DMS 273 (cell line): ENCODE results near the gene HGFAC.
A peak's percentile ranks its signal among the peaks of the same experiment; 100 is the strongest.

ENCODE experiments used
- DNase-seq: peaks from one replicate; lab custom pipeline; 2025; ENCODE audit not compliant: unreplicated experiment; lab: John Stamatoyannopoulos, UW

Gene HGFAC

DNA sequence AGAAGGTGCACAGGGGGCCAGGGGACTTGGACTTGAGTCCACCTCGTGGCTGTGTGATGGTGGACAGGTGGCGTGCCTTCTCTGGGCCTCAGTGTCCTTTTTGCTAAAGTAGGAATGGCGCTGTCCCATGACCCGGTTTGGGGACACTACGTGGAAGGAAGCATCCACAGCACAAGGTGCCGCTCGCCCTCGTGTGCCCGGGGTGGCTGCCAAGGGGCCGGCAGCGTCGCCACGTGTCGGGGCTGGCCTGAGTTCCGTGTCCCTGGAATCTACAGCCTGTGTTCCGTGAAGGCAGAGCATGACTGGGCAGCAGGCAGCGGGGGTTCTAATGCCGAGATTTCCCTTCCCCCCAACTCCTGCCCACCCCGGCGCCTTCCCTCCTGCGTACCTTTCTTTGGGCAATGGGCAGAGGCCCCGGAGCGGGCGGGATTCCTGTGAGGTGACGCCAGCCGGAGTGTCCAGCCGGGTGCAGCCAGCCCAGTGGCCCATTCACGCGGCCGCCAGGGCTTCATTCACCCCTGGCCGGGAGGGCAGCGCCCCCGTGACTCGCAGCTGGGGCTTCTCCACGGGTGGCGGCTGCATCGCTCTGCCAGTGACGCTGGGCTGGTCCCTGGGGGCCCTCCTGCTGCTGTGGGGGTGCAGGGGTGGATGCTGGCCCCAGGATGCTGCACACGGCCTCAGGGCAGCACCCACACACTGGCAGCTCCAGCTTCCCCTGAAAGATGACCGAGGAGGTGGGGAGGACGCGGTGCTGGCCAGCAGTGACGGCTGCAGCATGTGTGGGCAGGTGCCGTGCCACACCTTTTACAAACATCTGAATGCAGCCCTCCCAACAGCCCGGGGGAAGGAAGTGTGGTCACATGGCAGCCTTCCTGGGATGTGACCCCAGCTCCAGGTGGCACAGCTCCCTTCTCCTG, 42.5 kb downstream of the HGFAC start:
- DNase-seq: no peak

DNA sequence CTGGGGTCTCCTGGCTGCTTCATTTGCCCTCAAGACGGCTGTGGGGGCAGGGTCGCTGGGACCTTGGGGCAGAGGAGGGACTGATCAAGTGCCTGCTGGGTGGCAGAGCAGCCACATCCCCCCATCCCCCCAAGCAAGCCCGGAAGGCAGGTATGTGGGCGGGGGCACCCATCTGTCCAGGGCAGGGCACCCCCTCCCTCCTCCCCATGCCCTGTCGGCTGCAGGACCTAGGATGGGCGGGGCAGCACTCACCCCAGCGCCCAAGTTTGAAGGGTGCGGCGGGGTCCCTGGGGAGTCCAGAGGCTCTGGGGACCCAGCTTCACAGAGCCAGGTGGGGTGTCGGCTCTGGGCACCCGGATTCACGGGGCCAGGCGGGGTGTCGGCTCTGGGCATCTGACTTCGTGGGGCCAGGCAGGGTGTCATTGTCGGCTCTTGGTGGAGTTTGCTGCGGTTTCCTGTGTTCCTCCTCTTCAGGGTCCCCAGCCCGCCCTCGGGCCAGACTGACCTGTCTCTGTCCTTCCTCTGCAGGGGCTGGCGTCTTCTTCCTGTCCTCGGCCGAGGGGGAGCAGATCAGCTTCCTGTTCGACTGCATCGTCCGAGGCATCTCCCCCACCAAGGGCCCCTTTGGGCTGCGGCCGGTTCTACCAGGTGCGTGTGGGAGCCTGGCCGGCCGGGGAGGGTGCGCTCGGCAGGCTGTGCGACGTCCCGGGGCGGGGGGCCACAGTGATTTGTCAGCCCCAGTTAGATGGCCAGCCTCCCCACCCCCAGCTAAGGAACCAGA, 43.4 kb downstream of the HGFAC start:
- DNase-seq: no peak

DNA sequence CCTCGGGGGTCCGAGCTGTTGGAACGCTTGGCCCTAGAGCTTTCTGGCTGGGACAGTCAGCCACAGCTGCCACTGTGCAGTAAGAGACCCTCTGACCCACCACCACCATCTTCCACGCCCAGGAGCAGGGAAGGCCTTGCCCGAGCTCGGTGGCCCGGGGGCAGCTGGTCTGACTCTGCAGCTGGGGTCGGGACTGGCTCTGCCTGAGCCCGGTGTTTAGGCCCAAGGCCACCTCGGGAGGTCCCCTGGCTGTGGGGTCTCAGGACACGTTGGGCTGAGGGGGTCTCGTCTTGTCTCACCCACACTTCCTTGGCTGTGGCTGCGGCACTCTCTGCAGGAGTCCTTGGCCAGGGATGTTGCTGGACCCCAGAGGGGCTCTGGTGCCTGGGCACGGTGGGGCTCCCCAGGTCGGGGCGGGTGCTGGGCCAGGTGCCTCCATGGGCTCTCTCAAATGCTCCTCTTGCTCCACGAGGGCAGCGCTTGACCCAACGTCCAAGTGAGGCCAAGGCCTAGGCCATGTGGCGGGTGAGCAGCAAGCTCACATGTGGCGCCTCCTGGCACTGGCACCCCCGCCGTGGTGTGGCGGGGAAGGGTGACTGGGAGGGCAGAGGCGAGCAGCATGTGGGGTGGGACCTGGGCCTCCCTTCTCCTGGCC, 44.2 kb downstream of the HGFAC start:
- DNase-seq: no peak

DNA sequence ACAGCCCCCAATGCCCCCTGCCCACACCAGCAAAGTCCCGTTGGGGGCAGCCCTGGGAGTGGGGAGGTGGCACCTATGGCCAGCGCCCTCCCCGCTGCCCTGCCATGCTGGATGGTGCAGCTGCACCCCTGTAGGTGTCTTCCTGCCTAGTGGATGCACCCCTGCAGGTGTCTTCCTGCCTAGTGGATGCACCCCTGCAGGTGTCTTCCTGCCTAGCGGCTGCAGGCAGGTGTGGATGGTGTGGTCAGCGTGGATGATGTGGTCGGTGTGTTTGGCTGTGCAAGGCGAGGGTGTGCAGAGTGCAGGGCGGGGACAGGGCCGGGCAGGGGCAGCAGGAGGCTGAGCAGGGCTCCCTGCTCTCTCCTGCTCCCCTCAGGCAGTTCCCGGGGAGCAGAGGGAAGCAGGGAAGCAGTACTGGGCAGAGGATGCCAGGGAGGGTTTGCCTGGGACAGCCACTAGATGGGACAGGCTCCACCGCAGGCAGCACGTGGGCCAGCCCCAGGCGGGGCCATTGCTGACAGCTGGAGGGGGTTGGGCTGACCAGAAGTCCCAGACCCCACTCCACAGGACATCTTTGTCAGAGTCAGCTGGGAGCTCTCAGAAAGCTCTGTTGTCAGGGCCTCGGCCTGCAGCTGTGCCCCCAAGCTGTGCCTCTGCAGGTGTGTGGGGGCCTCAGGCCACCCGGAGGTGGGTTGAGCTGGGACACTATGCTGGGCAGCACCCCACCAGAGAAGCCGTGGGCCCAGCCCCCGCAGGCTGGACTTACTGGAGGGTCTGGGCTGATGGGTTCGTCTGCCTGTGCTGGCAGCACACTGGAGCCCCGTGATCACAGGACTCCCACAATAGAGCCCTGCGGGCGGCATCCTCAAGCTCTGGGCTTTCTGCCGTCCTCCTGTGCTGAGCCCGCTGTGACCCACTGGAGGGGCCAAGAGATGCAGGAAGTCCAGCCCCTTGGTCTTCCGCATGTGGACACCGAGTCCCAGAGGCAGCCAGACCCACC, 45.1 kb downstream of the HGFAC start:
- peak; percentile 55 for DNase-seq

DNA sequence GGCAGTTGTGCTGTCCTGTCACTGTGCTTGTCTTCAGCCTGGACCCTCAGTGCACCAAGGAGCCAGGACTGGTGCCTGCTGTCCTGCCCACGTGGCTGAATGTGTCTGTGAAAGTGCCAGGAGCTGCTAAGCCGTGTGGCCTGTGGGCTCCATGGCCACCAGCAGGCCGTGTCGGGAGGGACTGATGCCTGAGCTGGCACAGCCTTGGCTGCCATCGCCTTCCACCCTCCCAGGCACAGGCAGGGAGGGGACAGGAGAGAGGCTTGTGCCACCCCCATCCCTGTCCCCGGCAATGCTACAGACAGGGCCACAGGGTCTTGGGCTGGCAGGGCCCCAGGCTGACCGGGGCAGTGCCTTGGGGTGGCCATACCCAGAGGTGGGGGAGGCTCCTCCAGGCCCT, 46.1 kb downstream of the HGFAC start:
- no peak for DNase-seq

DNA sequence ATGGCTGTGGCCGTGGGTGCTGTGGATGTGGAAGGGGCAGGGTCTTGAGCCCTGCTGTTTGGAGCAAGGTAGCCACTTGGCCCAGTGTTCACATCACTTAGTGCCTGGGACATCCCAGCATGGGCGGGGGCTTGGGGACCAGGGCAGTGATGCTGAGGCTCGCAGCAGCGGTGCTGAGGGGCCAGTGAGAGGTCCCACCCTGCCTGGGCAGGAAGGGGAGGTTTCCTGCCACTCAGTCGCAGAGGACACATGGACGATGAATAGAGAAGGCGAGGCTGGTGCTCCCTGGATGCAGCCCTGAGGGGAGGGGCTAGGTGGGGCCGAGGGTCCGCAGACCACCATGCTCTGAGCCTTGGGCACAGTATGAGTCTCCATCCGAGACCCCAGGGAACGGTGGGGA, 47.1 kb downstream of the HGFAC start:
- DNase-seq: no peak

DNA sequence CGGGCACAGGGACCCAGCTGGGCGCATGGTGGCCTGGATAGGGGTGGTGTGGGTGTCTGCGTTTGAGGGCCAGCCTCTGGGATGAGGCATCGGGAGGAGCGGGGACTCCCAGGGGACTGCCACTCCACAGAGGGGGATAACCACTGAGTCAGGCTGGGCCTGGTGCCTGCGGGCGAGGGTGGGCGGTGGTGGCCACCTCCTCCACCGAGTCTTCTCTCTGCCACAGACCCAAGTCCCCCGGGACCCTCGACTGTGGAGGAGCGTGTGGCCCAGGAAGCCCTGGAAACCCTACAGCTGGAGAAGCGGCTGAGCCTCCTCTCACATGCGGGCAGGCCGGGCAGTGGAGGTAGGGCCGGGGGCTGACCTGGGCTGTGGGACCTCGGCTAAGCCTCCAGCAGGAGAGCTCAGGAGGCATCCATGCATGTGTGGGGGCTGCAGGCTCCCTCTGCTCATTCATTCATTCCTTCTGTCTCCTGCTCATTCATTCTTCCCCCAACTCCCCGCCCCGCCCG, 47.7 kb downstream of the HGFAC start:
- DNase-seq: peak; percentile 61

DNA sequence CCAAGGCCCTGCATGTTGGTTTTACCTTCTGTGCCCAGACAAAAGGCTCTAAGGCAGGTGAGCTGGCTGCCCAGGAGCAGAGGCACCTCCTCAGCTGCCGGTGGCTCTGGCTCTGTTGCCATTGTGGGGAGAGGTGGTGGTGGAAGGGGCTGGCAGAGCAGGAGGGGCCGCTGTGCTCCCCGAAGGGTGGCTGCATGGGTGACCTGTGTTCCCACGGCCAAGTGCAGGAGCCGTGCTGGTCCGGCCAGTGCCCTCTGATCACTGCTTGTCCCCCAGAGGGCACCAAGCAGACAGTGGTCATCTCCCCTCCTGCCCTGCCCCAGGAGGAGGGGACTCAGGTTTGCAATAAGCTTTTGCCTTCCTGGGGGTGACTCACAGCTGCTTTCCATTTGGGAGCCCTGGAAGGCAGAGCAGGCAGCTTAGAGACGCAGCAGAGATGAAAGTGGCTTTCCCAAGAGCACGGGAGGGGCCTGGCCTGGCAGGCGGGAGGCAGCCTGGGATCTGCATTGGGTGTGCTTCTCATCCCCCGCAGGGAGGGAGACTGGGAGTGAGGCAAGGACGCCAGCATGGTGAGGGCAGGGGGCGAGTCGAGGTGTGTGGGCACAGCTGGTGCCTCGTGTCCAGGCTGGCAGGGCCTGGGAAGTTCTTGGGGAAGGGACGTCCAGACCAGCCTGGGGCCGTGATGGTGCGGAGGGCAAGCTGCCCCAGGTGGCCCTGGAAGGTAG, 50.1 kb downstream of the HGFAC start:
- no peak for DNase-seq

DNA sequence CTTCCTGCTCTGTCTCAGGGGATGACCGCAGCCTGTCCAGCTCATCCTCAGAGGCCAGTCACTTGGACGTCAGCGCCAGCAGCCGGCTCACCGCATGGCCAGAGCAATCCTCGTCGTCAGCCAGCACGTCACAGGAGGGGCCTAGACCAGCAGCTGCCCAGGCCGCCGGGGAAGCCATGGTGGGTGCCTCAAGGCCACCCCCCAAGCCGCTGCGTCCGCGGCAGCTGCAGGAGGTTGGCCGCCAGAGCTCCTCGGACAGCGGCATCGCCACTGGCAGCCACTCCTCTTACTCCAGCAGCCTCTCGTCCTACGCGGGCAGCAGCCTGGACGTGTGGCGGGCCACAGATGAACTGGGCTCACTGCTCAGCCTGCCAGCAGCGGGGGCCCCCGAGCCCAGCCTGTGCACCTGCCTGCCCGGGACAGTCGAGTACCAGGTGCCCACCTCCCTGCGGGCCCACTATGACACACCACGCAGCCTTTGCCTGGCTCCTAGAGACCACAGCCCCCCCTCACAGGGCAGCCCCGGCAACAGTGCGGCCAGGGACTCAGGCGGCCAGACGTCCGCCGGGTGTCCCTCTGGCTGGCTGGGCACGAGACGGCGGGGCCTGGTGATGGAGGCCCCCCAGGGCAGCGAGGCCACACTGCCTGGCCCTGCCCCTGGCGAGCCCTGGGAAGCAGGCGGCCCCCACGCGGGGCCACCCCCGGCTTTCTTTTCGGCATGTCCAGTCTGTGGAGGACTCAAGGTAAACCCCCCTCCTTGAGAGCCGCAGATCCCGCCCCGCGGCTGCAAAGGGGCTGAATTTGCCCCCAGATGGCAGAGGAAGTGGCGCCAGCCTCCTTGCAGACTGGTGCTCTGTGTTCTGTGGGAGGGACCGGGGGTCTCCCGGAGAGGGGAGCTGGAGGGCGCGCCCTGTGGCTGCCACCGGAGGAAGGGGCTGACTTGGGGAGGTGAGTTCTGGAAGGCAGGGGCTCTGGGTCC, 51.3 kb downstream of the HGFAC start:
- DNase-seq: no peak

DNA sequence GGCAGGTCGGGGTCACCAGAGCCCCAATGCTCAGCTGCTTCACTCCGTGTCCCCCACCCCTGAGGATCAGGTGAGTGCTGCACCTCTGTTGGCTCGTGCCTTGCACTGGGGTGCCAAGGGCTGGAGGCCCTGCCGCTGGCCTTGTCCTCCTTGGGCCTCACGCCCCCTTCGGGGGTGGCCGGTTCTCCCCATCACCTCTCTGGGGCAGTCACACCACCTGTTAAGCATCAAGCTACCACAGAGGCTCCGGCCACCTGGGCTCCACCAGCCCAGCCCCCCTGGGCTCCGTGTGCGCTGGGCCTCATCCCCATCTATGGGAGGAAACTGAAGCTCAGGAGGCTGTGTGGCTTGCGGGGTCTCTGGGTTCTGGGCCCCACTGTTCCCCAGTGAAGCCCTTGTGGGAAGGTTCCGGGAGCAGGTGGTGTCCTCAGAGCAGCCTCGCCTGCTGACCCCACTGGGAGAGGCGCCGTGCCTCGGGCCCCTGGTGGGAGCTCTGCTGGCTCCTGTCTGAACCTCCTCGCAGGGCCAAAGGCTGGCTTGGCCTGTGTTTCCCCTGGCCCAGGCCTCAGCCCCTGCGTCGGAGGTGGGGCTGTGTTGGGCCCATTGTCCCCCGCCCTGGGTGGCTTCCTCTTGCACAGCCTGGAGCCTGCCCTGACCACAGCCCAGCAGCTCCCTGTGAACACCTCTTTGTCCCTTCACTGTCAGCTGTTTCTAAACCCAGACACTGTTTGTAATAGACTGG, 52.1 kb downstream of the HGFAC start:
- no peak for DNase-seq

DNA sequence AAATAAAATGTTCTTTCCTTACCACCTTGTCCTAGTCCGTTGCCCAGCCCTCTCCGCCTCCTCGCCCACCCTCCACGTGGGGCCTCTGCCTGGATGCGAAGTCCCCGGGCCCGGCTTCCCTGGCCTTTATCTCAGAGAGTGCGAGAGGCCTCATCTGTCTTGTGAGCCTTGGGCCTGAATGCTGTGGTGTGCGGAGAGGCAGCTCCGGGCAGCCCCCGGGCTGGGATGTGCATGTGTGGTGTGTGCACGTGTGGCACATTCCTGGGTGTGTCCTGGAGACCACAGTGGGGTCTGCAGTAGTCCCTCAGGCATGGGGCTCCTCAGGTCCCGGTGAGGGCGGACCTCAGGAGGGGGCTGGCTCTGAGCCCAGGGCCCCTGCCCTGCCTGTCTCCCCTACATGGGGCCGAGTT, 52.7 kb downstream of the HGFAC start:
- DNase-seq: no peak

DNA sequence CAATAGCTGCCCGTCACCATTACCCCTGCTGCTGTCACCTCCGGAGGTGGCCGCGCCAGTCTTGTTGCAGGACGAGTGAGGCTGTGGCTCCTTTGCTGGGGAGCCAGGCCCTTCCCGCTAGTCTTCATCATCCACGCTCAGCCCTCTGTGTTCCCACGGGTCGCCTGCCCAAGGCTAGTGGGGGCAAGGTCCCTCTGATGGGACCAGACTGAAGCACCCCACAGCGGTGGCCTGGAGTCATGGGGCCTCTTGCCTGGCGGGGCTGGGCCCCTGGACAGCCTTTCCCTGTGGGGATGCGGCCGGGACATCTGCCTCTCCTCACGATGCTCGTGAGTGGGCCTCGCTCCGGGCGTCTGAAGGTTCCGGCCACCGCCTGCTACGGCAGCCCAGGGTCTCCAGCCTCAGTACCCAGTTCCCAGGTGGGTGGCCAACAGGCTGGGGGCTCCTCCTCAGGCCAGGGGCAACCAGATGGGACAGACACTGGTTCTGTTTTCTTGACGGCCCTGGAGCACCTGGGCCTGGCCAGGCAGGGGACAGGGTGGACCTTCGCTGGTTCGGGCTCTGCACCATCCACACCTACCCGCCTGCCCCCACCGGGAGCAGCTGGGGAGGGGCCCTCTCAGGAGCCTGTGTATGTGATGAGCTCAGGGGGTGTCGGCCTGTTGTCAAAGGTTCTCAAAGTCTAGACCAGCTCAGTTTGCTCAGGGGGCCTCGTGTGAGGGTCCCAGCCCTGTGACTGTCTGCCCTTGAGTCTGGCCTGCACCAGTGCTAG, 53.6 kb downstream of the HGFAC start:
- no peak for DNase-seq

DNA sequence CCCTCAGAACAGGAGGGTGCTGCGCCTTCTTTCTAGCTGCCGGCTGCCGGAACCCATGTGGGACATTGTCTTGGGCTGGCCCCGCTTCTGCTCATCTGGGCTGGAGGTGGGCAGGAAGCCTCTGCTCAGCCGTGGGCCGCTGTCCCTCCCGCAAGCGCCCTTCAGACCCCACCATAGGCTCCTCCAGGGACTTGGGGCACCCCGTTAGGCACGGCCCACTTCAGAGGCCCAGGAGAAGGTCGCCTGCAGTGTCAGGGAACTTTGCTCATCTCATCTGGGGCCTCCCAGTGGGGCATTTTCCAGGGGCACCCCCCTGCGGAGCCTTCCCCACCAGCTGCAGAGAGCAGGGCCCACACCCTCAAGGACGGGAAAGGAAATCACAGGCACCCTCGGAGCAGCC, 54.3 kb downstream of the HGFAC start:
- no peak for DNase-seq

DNA sequence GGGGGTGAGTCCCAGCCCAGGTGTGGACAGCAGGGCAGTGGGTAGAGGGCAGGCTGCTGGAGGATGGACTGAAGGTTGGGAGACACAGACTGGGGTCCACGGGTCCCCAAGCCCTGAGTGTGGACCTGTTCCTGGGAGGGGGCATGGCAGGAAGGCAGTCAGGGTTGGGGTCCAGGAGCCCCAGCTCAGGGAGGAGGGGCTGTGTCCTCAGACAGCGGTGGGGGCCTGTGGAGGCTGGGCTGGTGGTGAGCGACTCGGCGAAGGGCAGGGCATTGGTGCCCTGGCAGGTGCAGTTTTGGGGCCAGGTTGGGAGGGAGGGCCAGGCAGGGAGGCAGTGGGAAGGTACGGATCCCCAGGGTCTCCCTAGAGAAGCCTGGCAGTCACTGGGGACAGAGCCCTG, 55.3 kb downstream of the HGFAC start:
- DNase-seq: no peak

DNA sequence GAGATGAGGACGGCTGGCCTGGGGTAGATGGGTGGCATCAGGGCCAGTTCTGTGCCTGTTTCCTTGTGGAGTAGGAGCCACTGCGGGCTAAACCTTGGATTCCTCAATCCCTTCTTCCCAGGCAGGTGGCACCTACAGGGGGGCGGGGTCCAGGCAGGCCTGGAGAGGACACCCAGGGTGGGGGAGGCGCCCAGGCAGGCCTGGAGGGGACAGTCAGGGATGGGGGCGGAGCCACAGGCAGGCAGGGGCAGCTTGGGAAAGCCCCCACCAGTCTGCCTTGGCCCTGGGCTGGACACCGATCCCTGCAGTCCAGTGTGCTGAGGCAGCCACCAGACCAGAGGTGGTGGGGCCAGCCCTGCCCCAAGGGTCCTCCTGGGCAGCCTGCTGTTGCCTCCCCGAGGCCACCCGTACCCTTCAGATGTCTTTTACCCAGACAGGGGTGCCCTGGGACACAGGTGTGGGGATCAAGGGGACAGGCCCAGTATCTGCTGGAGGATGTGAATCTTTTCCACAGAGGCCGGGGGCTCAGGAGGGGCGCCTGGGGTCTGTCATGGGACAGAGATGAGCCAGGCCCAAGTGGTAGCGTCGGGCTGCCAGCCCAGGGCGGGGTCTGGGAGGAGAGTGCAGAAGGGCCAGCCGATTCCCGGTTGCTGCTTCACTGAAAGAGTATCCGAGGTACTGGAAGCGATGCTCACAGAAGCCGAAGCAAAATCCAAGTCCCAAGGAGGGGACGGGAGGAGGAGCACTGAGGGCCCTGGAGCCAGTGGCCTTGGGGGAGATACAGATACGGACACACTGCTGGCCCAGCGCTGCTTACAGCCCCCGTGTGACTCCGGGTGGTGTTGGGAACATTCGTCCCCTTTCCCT, 56.0 kb downstream of the HGFAC start:
- DNase-seq: peak; percentile 57

DNA sequence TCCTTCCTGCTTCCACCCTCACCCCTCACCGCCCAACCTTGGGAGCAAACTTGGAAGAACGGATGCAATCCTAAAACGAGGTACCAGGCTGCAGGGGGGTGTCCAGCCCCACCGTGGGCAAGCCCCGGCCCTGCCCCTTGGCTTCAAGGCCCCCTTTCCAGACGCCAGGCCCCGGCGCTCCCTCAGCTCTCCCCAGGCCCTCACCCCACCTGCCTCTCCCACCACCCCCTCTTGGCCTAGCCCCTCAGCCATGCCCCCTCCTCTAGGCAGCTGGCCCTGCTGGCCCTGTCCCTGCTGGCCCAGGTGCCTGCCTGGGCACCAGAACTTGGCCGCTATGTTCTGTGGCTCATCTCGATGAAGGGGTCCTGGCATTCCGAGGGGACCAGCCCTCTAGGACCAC, 56.6 kb downstream of the HGFAC start:
- DNase-seq: no peak
